Measurements from ENCODE around the gene MRS2. TPM values are rescaled to one million over a fixed set of nuclear protein-coding genes. Genes with fewer than 3 reads are reported as not detected.

MRS2 gene
- total RNA-seq, 1 experiment from 2014 or later: 85.8 TPM

DNA sequence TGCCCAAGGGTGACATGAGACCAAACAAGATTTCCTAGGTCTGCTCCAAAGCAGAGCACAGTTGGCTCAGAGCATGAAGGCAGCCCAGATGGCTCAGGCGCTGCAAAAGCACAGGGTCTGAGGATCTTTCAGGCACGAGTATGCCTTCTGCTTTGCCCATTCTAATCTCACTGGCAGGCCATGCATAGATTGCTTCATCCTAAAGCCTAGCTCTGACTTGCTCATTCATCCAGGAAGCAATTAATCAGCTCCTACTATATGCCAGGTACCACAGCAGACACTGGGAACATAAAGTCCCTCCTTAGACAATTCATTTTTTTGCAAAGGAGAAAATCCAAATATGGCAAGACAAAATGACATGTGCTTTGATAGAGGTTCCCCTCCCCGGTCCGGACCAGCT lies 55.4 kb downstream of the MRS2 start:
- Histone ChIP-seq H4K8ac (replicated peaks; ENCODE audit: insufficient read length, low read depth, low read length) (no peak overlapping the region), H2BK20ac (ENCODE audit: low read depth, low read length, poor library complexity, severe bottlenecking) (no peak overlapping the region), H4K20me1 (ENCODE audit: control insufficient read depth, insufficient read depth, insufficient read length) (no peaks in the 10 kb centered on the region), H3K14ac (ENCODE audit: insufficient read depth, low read length) (no peak overlapping the region), H3K23me2 (ENCODE audit: insufficient read length, low read depth, low read length, poor library complexity, severe bottlenecking) (no peaks in the 10 kb centered on the region), H3K79me2 (ENCODE audit: insufficient read depth, low read length) (no peaks in the 10 kb centered on the region), H3K4me1 (ENCODE audit: insufficient read depth, low read length) (no peaks in the 10 kb centered on the region), H3K4me2 (ENCODE audit: insufficient read depth, insufficient read length, low read length) (no peak overlapping the region), H2BK120ac (ENCODE audit: low read depth, low read length, poor library complexity, severe bottlenecking) (no peak overlapping the region), H3K56ac (ENCODE audit: insufficient read length, low read depth, low read length) (no peak overlapping the region), H3K18ac (ENCODE audit: insufficient read length, low read depth, low read length) (no peak overlapping the region), H2BK15ac (ENCODE audit: low read depth, low read length) (no peak overlapping the region), H3K27ac (ENCODE audit: insufficient read length, low read depth, low read length) (no peak overlapping the region), H3T11ph (ENCODE audit: low read length) (no peak overlapping the region), H3K23ac (ENCODE audit: insufficient read length, low read depth, low read length) (no peak overlapping the region), H2BK5ac (ENCODE audit: insufficient read length, low read length) (no peak overlapping the region), H3K4ac (ENCODE audit: low read depth, low read length) (no peak overlapping the region), H4K5ac (ENCODE audit: insufficient read length, low read depth, low read length) (no peak overlapping the region), H3K27me3 (ENCODE audit: insufficient read depth, low read length) (no peaks in the 10 kb centered on the region), H2AK5ac (ENCODE audit: insufficient read length, low read length) (no peak overlapping the region), H4K91ac (ENCODE audit: insufficient read length, low read depth, low read length) (no peak overlapping the region), H2AFZ (ENCODE audit: low read length) (no peak overlapping the region), H3K79me1 (ENCODE audit: insufficient read depth, low read depth, low read length, poor library complexity, severe bottlenecking) (no peaks in the 10 kb centered on the region), H3K9ac (ENCODE audit: extremely low read depth, insufficient read length, low read length) (no peak overlapping the region), H3K9me3 (ENCODE audit: control insufficient read depth, low read depth, low read length) (no peaks in the 10 kb centered on the region), H2BK12ac (ENCODE audit: insufficient read length, low read depth, low read length) (no peak overlapping the region)
- WGBS (ENCODE audit: extremely low coverage, insufficient read length, low lambda C conversion rate): no CpG with 5 or more reads among the region's 4 CpGs
- Mint-ChIP-seq H3K36me3 (ENCODE audit: insufficient read depth in 1 of 3, low read depth in 3 of 3) (peaks cover 0 to 5% (median 0%) of the 10 kb centered on the region in 3 experiments; a peak in 2 of 7 replicates), H3K9me3 (no peaks in the 10 kb centered on the region), H3K27me3 (ENCODE audit: low read depth) (no peaks in the 10 kb centered on the region), H3K4me1 (peaks cover 3 to 9% of the 10 kb centered on the region in 2 experiments; a peak in 2 of 4 replicates), H3K4me3 (no peak overlapping the region), H3K27ac (no peak overlapping the region; a peak in 1 of 7 replicates)
- DNase-seq: no peak
- no peak for TF ChIP-seq CTCF (conservative IDR thresholded peaks at IDR 0.05)

Data from H9 (cell line).